GM23338 (cell line): ENCODE data around the gene AGR3. TPM values are rescaled to one million over a fixed set of nuclear protein-coding genes. Genes with fewer than 3 reads are reported as not detected.

Experiments
- ATAC-seq: fragments of 200-7000 bp; cut with Tn5 transposase; 3 replicates; pipeline ENCODE4 v1.9.1; 2020
- DNase-seq: peaks from one replicate; pipeline ENCODE4 v3.0.0-alpha.2; 2015; ENCODE audit warnings: low spot score
- H2AFZ ChIP-seq: fragments of 200-600 bp; sonication (generic); 2 replicates; pipeline ENCODE4 v1.8.0; 2016; ENCODE audit warnings: antibody characterized with exemption, mild to moderate bottlenecking, moderate library complexity
- H3F3A ChIP-seq: fragments of 200-600 bp; sonication (generic); replicated peaks from 2 replicates; pipeline ENCODE4 v1.8.0; 2017; ENCODE audit warnings: antibody characterized with exemption, mixed run types, low read depth
- H3K27ac ChIP-seq: fragments of 200-600 bp; sonication (generic); 2 replicates; pipeline ENCODE4 v1.6.1; 2016; ENCODE audit warnings: low read depth
- H3K27me3 ChIP-seq: fragments of 200-600 bp; sonication (generic); 2 replicates; pipeline ENCODE4 v1.8.0; 2016; ENCODE audit warnings: mild to moderate bottlenecking, mixed run types, moderate library complexity; ENCODE audit not compliant: insufficient read depth
- H3K36me3 ChIP-seq: fragments of 200-600 bp; sonication (generic); 2 replicates; pipeline ENCODE4 v1.8.0; 2016; ENCODE audit warnings: mild to moderate bottlenecking; ENCODE audit not compliant: insufficient read depth
- H3K4me1 ChIP-seq: fragments of 200-600 bp; sonication (generic); 2 replicates; pipeline ENCODE4 v1.8.0; 2016; ENCODE audit warnings: mild to moderate bottlenecking, moderate library complexity; ENCODE audit not compliant: insufficient read depth
- H3K4me2 ChIP-seq: fragments of 200-600 bp; sonication (generic); 2 replicates; pipeline ENCODE4 v1.7.1; 2017; ENCODE audit warnings: mixed run types
- H3K4me3 ChIP-seq: fragments of 200-600 bp; sonication (generic); 2 replicates; pipeline ENCODE4 v1.6.1; 2016; ENCODE audit warnings: mixed run types
- H3K79me2 ChIP-seq: fragments of 200-600 bp; sonication (generic); replicated peaks from 2 replicates; pipeline ENCODE4 v1.8.0; 2017; ENCODE audit warnings: mild to moderate bottlenecking; ENCODE audit not compliant: insufficient read depth
- H3K9me2 ChIP-seq: fragments of 200-600 bp; sonication (generic); 2 replicates; pipeline ENCODE4 v1.8.0; 2017; ENCODE audit not compliant: insufficient read depth
- H4K20me1 ChIP-seq: fragments of 200-600 bp; sonication (generic); replicated peaks from 2 replicates; pipeline ENCODE4 v1.8.0; 2017; ENCODE audit warnings: mild to moderate bottlenecking; ENCODE audit not compliant: insufficient read depth
- H3K27ac Mint-ChIP-seq: 2 replicates; pipeline ENCODE4 v1.8.0; 2020; ENCODE audit warnings: inconsistent platforms, mild to moderate bottlenecking, moderate library complexity, mixed read lengths
- H3K27me3 Mint-ChIP-seq: 3 replicates; pipeline ENCODE4 v1.8.0; 2022; ENCODE audit warnings: low read depth, mild to moderate bottlenecking, moderate library complexity, mixed read lengths, inconsistent platforms; ENCODE audit not compliant: insufficient read depth, poor library complexity
- H3K36me3 Mint-ChIP-seq: 3 replicates; pipeline ENCODE4 v1.8.0; 2021; ENCODE audit warnings: low read depth, mild to moderate bottlenecking, inconsistent platforms, moderate library complexity, mixed read lengths
- H3K4me1 Mint-ChIP-seq: 3 replicates; pipeline ENCODE4 v1.8.0; 2020; ENCODE audit warnings: mild to moderate bottlenecking, inconsistent platforms, mixed read lengths
- H3K4me3 Mint-ChIP-seq: 3 replicates; pipeline ENCODE4 v1.8.0; 2021; ENCODE audit warnings: moderate library complexity, mild to moderate bottlenecking, inconsistent platforms, mixed read lengths
- H3K9me3 Mint-ChIP-seq: 3 replicates; pipeline ENCODE4 v1.8.0; 2020; ENCODE audit warnings: moderate library complexity, mild to moderate bottlenecking, inconsistent platforms, mixed read lengths
- CREB1 ChIP-seq: fragments of 250-450 bp; sonication (Bioruptor Pico); IDR thresholded peaks from 2 replicates; pipeline ENCODE4 v1.5.0; 2020; ENCODE audit warnings: low read depth, mild to moderate bottlenecking, moderate library complexity
- CTCF ChIP-seq, 2 experiments: fragments of 200-600 bp in 1 of 2; sonication (generic) in 1 of 2; conservative IDR thresholded peaks; 2 replicates each; pipeline versions ENCODE4 v1.5.1 to v1.6.1; 2016 to 2017; ENCODE audit warnings: antibody characterized with exemption in 2 of 2, low read depth in 2 of 2, mild to moderate bottlenecking in 2 of 2, moderate library complexity in 1 of 2
- ETS1 ChIP-seq: IDR thresholded peaks from 2 replicates; pipeline ENCODE4 v1.6.1; 2016; ENCODE audit warnings: antibody characterized with exemption
- EZH2 ChIP-seq: fragments of 200-600 bp; sonication (generic); IDR thresholded peaks from one replicate; pipeline ENCODE4 v1.8.0; 2017; ENCODE audit warnings: antibody characterized with exemption, mild to moderate bottlenecking, low read depth; ENCODE audit not compliant: unreplicated experiment
- EZH2phosphoT487 ChIP-seq: fragments of 200-600 bp; sonication (generic); IDR thresholded peaks from one replicate; pipeline ENCODE4 v1.8.1; 2018; ENCODE audit warnings: antibody characterized with exemption; ENCODE audit not compliant: unreplicated experiment
- JUNB ChIP-seq: IDR thresholded peaks from one replicate; pipeline ENCODE4 v1.6.1; 2016; ENCODE audit warnings: antibody characterized with exemption; ENCODE audit not compliant: unreplicated experiment
- NANOG ChIP-seq: IDR thresholded peaks from 2 replicates; pipeline ENCODE4 v1.6.1; 2016; ENCODE audit warnings: antibody characterized with exemption, borderline replicate concordance
- POLR2AphosphoS5 ChIP-seq: IDR thresholded peaks from 2 replicates; pipeline ENCODE4 v1.6.1; 2016; ENCODE audit warnings: antibody characterized with exemption, low read depth
- REST ChIP-seq: IDR thresholded peaks from one replicate; pipeline ENCODE4 v1.6.1; 2018; ENCODE audit warnings: antibody characterized with exemption; ENCODE audit not compliant: unreplicated experiment
- STAT1 ChIP-seq: IDR thresholded peaks from one replicate; pipeline ENCODE4 v1.6.1; 2016; ENCODE audit warnings: antibody characterized with exemption; ENCODE audit not compliant: unreplicated experiment
- ZNF114 ChIP-seq: fragments of 250-450 bp; sonication (Bioruptor Pico); IDR thresholded peaks from 2 replicates; pipeline ENCODE4 v1.5.0; 2020; ENCODE audit warnings: mild to moderate bottlenecking, moderate library complexity
- ZNF331 ChIP-seq: fragments of 250-450 bp; sonication (Bioruptor Pico); IDR thresholded peaks from 2 replicates; pipeline ENCODE4 v1.5.0; 2020; ENCODE audit warnings: low read depth, mild to moderate bottlenecking, moderate library complexity
- ZNF462 ChIP-seq: fragments of 250-450 bp; sonication (Bioruptor Pico); IDR thresholded peaks from 2 replicates; pipeline ENCODE4 v1.5.0; 2020; ENCODE audit warnings: mild to moderate bottlenecking, moderate library complexity
- polyA plus RNA-seq: library from polyadenylated mRNA; unstranded; fragments of >200 nt; fragmentation: Nextera tagmentation; extraction: Ambion mirVana; gene quantifications from 2 replicates; pipeline ENCODE4 v1.2.1, GENCODE V29; 2016
- total RNA-seq: library from RNA; depleted of rRNA; stranded (reverse); fragments of >200 nt; shearing (Covaris generic); gene quantifications from 2 replicates; pipeline ENCODE4 v1.2.3, GENCODE V29; 2014

Gene AGR3
- total and polyA plus RNA-seq, 2 experiments from 2014 or later, result not detected

GRCh38 chr7:16926861-16927260 lies 45.1 kb upstream of the AGR3 start:
- Histone ChIP-seq H3K4me2 (no peak overlapping the region), H3K27me3 (no peaks in the 10 kb centered on the region), H3K4me3 (no peak overlapping the region), H3K36me3 (no peaks in the 10 kb centered on the region), H3F3A (no peaks in the 10 kb centered on the region), H3K27ac (no peak overlapping the region), H4K20me1 (no peaks in the 10 kb centered on the region), H2AFZ (no peak overlapping the region), H3K4me1 (0 out of 2 replicates have a peak, but pooled peaks cover under 1% of the 10 kb centered on the region), H3K9me2 (0 out of 2 replicates have a peak, but pooled peaks cover 2% of the 10 kb centered on the region), H3K79me2 (no peaks in the 10 kb centered on the region)
- ATAC-seq (no peak), DNase-seq (no peak)
- Mint-ChIP-seq H3K4me3 (no peak overlapping the region), H3K36me3 (no peaks in the 10 kb centered on the region), H3K27me3 (peaks cover 5% of the 10 kb centered on the region), H3K27ac (no peak overlapping the region), H3K4me1 (peaks cover under 1% of the 10 kb centered on the region; the same call in 2 of the 3 replicates), H3K9me3 (peaks cover 2% of the 10 kb centered on the region; the same call in 1 of the 3 replicates)
- TF ChIP-seq NANOG (no peak), ZNF331 (CRISPR knock-in tag) (no peak), ZNF114 (CRISPR knock-in tag) (no peak), REST (no peak), STAT1 (no peak), POLR2AphosphoS5 (no peak), EZH2 (no peak), EZH2phosphoT487 (no peak), ZNF462 (CRISPR knock-in tag) (no peak), CREB1 (CRISPR knock-in tag) (no peak), JUNB (no peak), CTCF (conservative IDR thresholded peaks at IDR 0.05; ENCODE audit: low read depth in 2 of 2) (no peak), ETS1 (no peak)
